Muscle of leg (tissue), 11 donors: ENCODE data around the gene GCAT. TPM values are rescaled to one million over a fixed set of nuclear protein-coding genes. Genes with fewer than 3 reads are reported as not detected.
"Not testable (repeated sequence)": the region's sequence is repeated elsewhere in the genome, so short reads cannot be mapped to it uniquely, and the experiment has no call there.

Experiments
- DNase-seq: peaks from one replicate; pipeline ENCODE4 v3.0.0; 2013
- H3K27ac ChIP-seq: one replicate; pipeline ENCODE4 v1.5.1; 2013; ENCODE audit warnings: mild to moderate bottlenecking, low read length, control low read depth
- H3K27me3 ChIP-seq: one replicate; pipeline ENCODE4 v1.6.1; 2013; ENCODE audit warnings: low read length; ENCODE audit not compliant: control insufficient read depth, insufficient read depth
- H3K36me3 ChIP-seq: one replicate; pipeline ENCODE4 v1.6.1; 2013; ENCODE audit warnings: low read length; ENCODE audit not compliant: control insufficient read depth, insufficient read depth
- H3K4me1 ChIP-seq: one replicate; pipeline ENCODE4 v1.6.1; 2013; ENCODE audit warnings: low read length; ENCODE audit not compliant: control insufficient read depth, insufficient read depth
- H3K4me3 ChIP-seq: one replicate; pipeline ENCODE4 v1.5.1; 2013; ENCODE audit warnings: low read length, control low read depth
- H3K9me3 ChIP-seq: replicated peaks from 2 replicates; pipeline ENCODE4 v1.6.1; 2013; ENCODE audit warnings: low read depth, low read length; ENCODE audit not compliant: control insufficient read depth
- WGBS: methylation state at CpG from one replicate; pipeline ENCODE4 v1.1.5; 2013; ENCODE audit warnings: missing lambda C conversion rate; ENCODE audit not compliant: insufficient coverage; 5-methylcytosine and 5-hydroxymethylcytosine counted together
- polyA plus RNA-seq, 8 donors: library from polyadenylated mRNA; unstranded; fragments of 120-200 nt; gene quantifications; one replicate each; pipeline versions ENCODE4 v1.2.1 to v1.2.3, GENCODE V29; 2013; ENCODE audit warnings: inconsistent platforms in 1 of 8, low replicate concordance in 1 of 8; ENCODE audit not compliant: insufficient read length in 8 of 8, insufficient read depth in 1 of 8
- total RNA-seq: library from RNA; stranded (reverse); fragments of 120-200 nt; gene quantifications from one replicate; pipeline ENCODE4 v1.2.4, GENCODE V29; 2013

GCAT gene
- total and polyA plus RNA-seq, 9 donors: 4.4 to 8.3 (median 6.9) TPM

DNA sequence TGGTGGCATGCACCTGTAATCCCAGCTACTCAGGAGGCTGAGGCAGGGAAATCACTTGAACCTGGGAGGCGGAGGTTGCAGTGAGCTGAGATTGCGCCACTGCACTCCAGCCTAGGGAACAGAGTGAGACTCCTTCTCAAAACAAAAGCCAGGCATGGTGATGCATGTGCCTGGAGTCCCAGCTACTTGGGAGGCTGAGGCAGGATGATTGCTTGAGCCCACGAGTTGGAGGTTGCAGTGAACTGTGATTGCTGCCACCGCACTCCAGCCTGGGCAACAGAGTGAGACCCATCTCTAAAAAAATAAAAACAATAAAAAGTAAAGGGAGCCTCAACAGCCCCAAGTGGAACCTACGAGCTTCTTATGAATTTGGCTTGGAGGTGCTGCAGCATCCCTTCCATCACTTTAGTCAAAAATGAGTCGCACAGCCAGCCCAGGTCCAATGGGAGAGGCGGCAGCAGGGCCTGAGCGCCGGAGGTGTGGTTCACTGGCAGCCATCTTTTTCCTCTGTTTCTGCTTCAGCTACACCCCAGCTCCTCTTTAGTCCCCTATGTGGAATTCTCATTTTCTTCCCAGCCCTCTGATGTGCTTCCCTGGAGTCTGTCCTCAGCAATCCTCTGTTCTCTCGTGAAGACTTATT lies 29.2 kb upstream of the GCAT start:
- Histone ChIP-seq H3K27ac (no peak overlapping the region), H3K27me3 (peaks cover 3% of the 10 kb centered on the region), H3K4me1 (peaks cover 19% of the 10 kb centered on the region), H3K4me3 (no peak overlapping the region), H3K36me3 (peaks cover 18% of the 10 kb centered on the region), H3K9me3 (no peaks in the 10 kb centered on the region)
- DNase-seq: no peak
- 77% methylated on average over 8 of the region's 10 CpGs for WGBS

DNA sequence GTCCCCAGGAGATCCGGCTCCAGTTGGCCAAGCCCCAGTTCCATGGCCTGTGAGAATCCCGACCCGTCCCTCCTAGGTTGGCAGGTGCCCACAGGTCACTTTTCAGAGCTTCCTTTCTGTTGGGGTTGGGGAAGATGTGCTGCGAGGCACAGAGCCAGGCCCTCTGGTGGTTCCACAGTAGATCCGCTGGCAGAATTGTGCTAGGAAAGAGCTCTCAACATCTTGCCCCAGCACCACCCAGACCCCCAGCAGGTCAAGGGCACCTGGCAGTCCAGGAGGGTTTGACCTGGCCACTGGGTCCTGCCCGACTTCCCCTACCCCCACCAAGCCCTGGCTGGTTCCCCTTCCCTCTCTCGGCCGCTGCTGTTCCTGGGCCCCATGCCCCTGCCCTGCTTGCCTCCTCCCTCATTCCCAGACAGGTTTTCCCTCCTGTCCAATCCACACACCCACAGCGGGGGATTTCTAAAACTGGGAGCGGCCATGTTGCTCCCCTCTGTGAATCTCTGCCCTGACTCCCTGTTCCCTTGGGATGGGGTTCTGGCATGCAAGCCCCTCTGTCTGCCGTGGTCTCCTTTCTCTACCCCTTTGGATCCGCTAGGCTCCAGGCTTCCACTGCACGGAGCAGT lies 26.2 kb upstream of the GCAT start:
- Histone ChIP-seq H3K27ac (no peak overlapping the region), H3K4me3 (no peak overlapping the region), H3K4me1 (peaks cover 30% of the 10 kb centered on the region), H3K36me3 (no peaks in the 10 kb centered on the region), H3K9me3 (no peaks in the 10 kb centered on the region), H3K27me3 (peaks cover 3% of the 10 kb centered on the region)
- DNase-seq: peak; percentile 57
- 46% methylated on average over 10 of the region's 13 CpGs for WGBS

DNA sequence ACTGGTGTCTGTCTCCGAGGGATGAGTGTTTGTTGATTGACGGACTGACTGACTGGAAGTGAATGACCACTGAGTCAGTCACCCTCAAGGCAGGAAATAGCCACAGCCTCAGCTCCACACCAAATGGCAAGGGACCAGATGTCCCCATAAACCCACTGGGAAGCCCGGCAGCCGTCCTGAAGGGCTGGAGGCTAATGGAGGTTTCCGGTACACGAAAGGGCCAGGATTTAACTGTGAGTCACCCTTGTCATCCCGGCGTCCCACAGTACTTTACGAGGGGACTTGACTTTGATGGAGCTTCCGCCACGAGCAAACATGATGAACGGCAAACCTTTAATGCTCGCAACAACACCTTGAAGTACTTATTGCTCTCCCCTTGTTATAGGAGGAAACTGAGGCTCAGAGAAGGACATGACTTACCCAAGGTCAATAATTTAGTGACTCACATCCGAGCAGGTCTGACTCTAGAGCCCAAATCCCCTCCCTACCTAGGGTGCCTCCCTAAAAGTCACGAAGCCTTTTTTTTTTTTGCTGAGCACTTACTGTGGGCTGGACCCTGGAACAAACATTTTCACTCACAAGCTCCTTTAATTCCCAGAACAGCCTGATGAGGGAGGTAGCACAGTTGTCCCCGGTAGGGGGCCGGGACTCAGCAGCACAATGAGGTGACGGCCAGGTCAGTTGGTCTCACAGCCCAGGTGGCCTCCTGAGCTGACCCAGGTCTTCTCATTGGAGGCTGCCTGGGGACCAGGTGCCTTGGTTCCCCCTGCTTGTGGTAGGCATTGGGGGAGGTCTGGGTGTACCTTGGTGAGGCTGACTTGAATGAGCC lies 25.2 kb upstream of the GCAT start:
- 41% methylated on average over 9 of the region's 18 CpGs for WGBS

DNA sequence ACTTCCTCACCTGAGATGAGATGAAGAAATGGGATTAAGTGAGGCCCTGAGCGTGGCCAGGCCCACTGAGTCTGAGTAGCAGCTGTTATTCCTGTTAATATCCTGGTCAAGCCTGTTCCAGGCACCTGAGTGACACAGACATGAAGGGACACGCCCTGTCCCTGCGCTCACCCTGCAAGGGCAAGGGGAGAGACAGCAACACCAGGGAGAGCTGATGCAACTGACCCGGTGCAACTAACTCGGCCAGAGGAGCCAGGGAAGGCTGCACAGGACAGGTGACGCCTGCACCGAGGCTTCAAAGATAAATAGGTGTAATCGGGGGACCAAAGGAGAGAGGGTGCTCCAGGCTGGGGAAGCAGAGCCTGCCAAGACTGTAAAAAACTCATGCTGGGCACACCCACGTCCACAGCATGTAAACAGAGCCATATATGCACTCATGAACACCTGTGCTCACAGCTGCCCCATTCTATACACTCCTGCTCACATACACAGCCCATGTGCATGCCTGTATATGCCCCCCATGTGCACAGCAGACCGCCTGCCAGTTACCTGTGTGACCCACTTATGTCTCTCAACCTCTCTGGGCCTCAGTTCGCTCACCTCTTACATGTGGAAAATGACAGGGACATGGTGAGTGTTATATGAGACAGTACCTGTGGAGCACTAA lies 22.8 kb upstream of the GCAT start:
- no peak overlapping the region for H3K27ac ChIP-seq
- no peak overlapping the region for H3K4me3 ChIP-seq
- H3K9me3 ChIP-seq: no peaks in the 10 kb centered on the region
- 67% methylated on average over 8 of the region's 11 CpGs for WGBS
- no peaks in the 10 kb centered on the region for H3K36me3 ChIP-seq
- peaks cover 24% of the 10 kb centered on the region for H3K4me1 ChIP-seq
- DNase-seq: no peak
- peaks cover 3% of the 10 kb centered on the region for H3K27me3 ChIP-seq

More for the DNA sequence above, 25.2 kb upstream of the GCAT start:
- Histone ChIP-seq H3K9me3 (no peaks in the 10 kb centered on the region), H3K27me3 (peaks cover 3% of the 10 kb centered on the region), H3K27ac (no peak overlapping the region), H3K4me1 (peaks cover 27% of the 10 kb centered on the region), H3K36me3 (no peaks in the 10 kb centered on the region), H3K4me3 (no peak overlapping the region)
- peak; percentile 44 for DNase-seq

DNA sequence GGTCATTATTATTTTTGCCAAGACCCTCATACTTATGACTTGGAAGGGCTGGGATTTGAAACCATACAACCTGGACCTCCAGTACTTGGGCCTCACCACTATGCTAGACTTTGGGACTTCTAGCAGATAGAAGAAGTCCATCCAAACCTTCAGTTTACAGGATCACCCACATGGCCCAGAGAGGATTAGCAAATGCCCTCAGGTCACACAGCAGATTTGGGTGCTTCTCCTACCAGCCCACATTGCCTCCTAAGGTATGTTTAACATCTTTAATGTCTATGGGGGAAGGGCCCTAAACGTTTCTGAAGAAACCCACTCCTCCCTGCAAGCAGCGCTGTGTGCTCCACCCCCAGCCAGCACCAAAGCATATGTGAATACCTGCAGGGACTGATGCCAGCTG lies 17.5 kb upstream of the GCAT start:
- Histone ChIP-seq H3K36me3 (no peaks in the 10 kb centered on the region), H3K4me3 (no peak overlapping the region), H3K4me1 (peaks cover under 1% of the 10 kb centered on the region), H3K9me3 (no peaks in the 10 kb centered on the region), H3K27me3 (no peaks in the 10 kb centered on the region), H3K27ac (no peak overlapping the region)
- no peak for DNase-seq
- WGBS: no CpG with 5 or more reads among the region's 2 CpGs

DNA sequence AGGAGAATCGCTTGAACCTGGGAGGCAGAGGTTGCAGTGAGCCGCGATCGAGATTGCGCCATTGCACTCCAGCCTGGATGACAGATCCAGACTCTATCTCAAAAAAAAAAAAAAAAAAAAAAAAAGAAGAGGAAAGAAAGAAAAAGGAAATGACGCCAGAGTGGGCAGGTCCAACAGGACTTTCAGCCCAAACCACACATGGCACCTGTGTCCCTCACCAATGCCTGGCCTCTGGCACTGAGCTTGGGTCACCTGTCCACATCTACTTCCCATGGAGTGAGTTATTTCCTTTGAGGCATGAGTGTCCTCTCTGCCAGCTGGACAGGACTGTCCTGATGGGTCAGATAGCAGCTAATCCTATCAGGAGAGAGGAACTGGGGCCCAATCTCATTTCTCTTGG lies 15.2 kb upstream of the GCAT start:
- no peak overlapping the region for H3K4me3 ChIP-seq
- no peak for DNase-seq
- no peaks in the 10 kb centered on the region for H3K36me3 ChIP-seq
- no peaks in the 10 kb centered on the region for H3K27me3 ChIP-seq
- no peaks in the 10 kb centered on the region for H3K4me1 ChIP-seq
- no peaks in the 10 kb centered on the region for H3K9me3 ChIP-seq
- no CpG with 5 or more reads among the region's 6 CpGs for whole genome bisulfite sequencing
- no peak overlapping the region for H3K27ac ChIP-seq

DNA sequence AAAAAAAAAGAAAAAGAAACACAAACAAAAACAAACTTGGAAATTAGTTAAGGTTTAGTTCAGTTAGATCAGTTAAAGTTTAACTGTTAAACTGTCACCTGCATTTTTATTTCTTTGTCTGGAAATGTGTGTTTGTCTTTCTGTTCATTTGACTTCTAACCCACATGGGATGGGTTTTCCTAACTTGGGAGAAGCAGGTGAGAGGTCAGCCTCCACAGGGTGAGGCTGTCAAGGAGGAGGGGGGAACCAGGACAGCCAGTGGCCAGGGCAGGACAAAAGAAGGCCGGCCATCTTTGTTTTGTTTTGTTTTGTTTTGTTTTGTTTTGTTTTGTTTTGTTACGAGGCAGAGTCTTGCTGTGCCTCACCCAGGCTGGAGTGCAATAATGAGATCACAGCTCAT lies 13.4 kb upstream of the GCAT start:
- no peak for DNase-seq
- Histone ChIP-seq H3K27ac (no peak overlapping the region), H3K9me3 (no peaks in the 10 kb centered on the region), H3K4me1 (no peaks in the 10 kb centered on the region), H3K4me3 (no peak overlapping the region), H3K27me3 (no peaks in the 10 kb centered on the region), H3K36me3 (no peaks in the 10 kb centered on the region)
- WGBS: 60% methylated on average over 2 of the region's 2 CpGs

DNA sequence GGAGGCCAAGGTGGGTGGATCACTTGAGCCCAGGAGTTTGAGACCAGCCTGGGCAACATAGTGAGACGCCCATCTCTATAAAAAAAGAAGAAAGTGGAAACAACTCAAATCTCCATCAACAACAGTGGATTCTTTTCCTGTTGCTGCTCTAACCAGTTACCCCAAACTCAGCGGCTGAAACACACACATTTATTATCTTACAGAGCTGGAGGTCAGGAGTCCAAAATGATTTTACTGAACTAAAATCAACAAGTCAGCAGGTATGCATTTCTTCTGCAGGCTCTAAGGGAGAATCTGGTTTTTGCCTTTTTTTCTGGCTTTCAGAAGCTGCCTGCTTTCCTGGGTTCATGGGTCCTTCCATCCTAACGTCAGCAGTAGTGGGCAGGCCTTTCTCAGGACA lies 11.7 kb upstream of the GCAT start:
- WGBS: 0% methylated on average over 1 of the region's 3 CpGs
- H3K27ac ChIP-seq: no peak overlapping the region

DNA sequence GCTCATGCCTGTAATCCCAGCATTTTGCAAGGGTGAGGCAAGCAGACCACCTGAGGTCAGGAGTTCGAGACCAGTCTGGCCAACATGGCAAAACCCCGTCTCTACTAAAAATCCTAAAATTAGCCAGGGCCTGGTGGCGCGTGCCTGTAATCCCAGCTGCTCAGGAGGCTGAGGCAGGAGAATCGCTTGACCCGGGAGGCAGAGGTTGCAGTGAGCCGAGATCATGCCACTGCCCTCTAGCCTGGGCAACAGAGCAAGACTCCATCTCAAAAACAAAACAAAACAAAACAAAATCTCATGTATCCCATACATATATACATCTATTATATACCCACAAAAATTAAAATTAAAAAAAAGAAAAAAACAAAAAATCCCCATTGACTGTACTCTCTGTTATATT lies 10.5 kb upstream of the GCAT start:
- H3K27ac ChIP-seq, H3K4me3 ChIP-seq, DNase-seq, H3K36me3 ChIP-seq, H3K27me3 ChIP-seq, H3K4me1 ChIP-seq, H3K9me3 ChIP-seq: not testable (repeated sequence)
- 95% methylated on average over 4 of the region's 7 CpGs for WGBS

More for the DNA sequence above, 11.7 kb upstream of the GCAT start:
- H3K36me3 ChIP-seq: no peaks in the 10 kb centered on the region
- no peaks in the 10 kb centered on the region for H3K4me1 ChIP-seq
- H3K4me3 ChIP-seq: no peak overlapping the region
- no peak for DNase-seq
- H3K27me3 ChIP-seq: no peaks in the 10 kb centered on the region
- H3K9me3 ChIP-seq: no peaks in the 10 kb centered on the region
